HepG2 (cell line): ENCODE data around the gene TLR9. TPM values are rescaled to one million over a fixed set of nuclear protein-coding genes. Genes with fewer than 3 reads are reported as not detected.

Experiments
- AKAP8 ChIP-seq: sonication (generic); formaldehyde crosslinking; IDR thresholded peaks from 2 replicates; pipeline ENCODE4 v1.5.1; 2020; ENCODE audit warnings: mild to moderate bottlenecking, missing genetic modification reagents
- BCL3 ChIP-seq: sonication (generic); formaldehyde crosslinking; IDR thresholded peaks from 2 replicates; pipeline ENCODE4 v1.5.1; 2020; ENCODE audit warnings: mild to moderate bottlenecking, missing genetic modification reagents, moderate library complexity
- FOXP4 ChIP-seq: sonication (generic); formaldehyde crosslinking; IDR thresholded peaks from 2 replicates; pipeline ENCODE4 v1.4.0; 2020; ENCODE audit warnings: missing genetic modification reagents
- RBM22 ChIP-seq: fragments of 200-400 bp; formaldehyde crosslinking; optimal IDR thresholded peaks from 2 replicates; pipeline ENCODE3; 2017; ENCODE audit warnings: mild to moderate bottlenecking, low read length, moderate library complexity
- SKI ChIP-seq: fragments of 450-650 bp; IDR thresholded peaks from one replicate; pipeline ENCODE4 v1.6.1; 2018; ENCODE audit warnings: mild to moderate bottlenecking; ENCODE audit not compliant: partially characterized antibody
- SNAPC2 ChIP-seq: sonication (generic); formaldehyde crosslinking; IDR thresholded peaks from 2 replicates; pipeline ENCODE4 v1.8.1; 2022; ENCODE audit warnings: mild to moderate bottlenecking, missing genetic modification reagents
- SRSF1 ChIP-seq: fragments of 200-400 bp; formaldehyde crosslinking; optimal IDR thresholded peaks from 2 replicates; pipeline ENCODE3; 2017; ENCODE audit warnings: mild to moderate bottlenecking, low read depth, low read length, moderate library complexity
- TMF1 ChIP-seq: sonication (generic); formaldehyde crosslinking; IDR thresholded peaks from 2 replicates; pipeline ENCODE4 v1.8.1; 2022; ENCODE audit warnings: low read depth, missing genetic modification reagents
- YEATS4 ChIP-seq: sonication (generic); formaldehyde crosslinking; IDR thresholded peaks from 2 replicates; pipeline ENCODE4 v1.4.0; 2020; ENCODE audit warnings: missing genetic modification reagents, borderline replicate concordance
- ZBTB3 ChIP-seq: sonication (generic); formaldehyde crosslinking; IDR thresholded peaks from 2 replicates; pipeline ENCODE4 v1.4.0; 2020; ENCODE audit warnings: low read depth, mild to moderate bottlenecking, moderate library complexity, missing genetic modification reagents, borderline replicate concordance
- ZBTB8A ChIP-seq: sonication (generic); formaldehyde crosslinking; IDR thresholded peaks from 2 replicates; pipeline ENCODE4 v1.4.0; 2020; ENCODE audit warnings: mild to moderate bottlenecking, low read depth, missing genetic modification reagents, borderline replicate concordance
- ZNF547 ChIP-seq: sonication (generic); formaldehyde crosslinking; IDR thresholded peaks from 2 replicates; pipeline ENCODE4 v1.5.1; 2020; ENCODE audit warnings: mild to moderate bottlenecking, missing genetic modification reagents
- ZNF589 ChIP-seq: sonication (generic); formaldehyde crosslinking; conservative IDR thresholded peaks from 2 replicates; pipeline ENCODE4 v1.8.0; 2022; ENCODE audit warnings: mild to moderate bottlenecking, moderate library complexity, missing genetic modification reagents
- ZNF678 ChIP-seq: sonication (generic); formaldehyde crosslinking; IDR thresholded peaks from 2 replicates; pipeline ENCODE4 v1.4.0; 2020; ENCODE audit warnings: mild to moderate bottlenecking, missing genetic modification reagents
- ZNF788 ChIP-seq: sonication (generic); formaldehyde crosslinking; IDR thresholded peaks from 2 replicates; pipeline ENCODE4 v1.5.0; 2020; ENCODE audit warnings: mild to moderate bottlenecking, missing genetic modification reagents, borderline replicate concordance
- polyA plus RNA-seq, 8 experiments: library from polyadenylated mRNA; depleted of rRNA in 3 of 8; stranded (reverse) in 7 of 8; unstranded in 1 of 8; fragments of >200 nt; fragmentation: Illumina TruSeq in 4 of 8; extraction: Trizol in 4 of 8; gene quantifications; 2 replicates each; pipeline versions ENCODE4 v1.2.1 to v1.2.3, GENCODE V29; 2011 to 2016; ENCODE audit warnings: low read depth in 4 of 8, missing spikeins in 1 of 8, mixed read lengths in 1 of 8; ENCODE audit not compliant: insufficient read depth in 1 of 8
- total RNA-seq, 5 experiments: library from RNA; depleted of rRNA; stranded (reverse); fragments of >200 nt; fragmentation: Illumina TruSeq; extraction: Trizol; gene quantifications; 2 replicates each; pipeline ENCODE4 v1.2.3, GENCODE V29; 2016; ENCODE audit warnings: low read depth in 1 of 5
- TF ChIP-seq, protein P1 (sequence below): IDR thresholded peaks from 2 replicates; pipeline ENCODE4 v1.4.0; 2020; ENCODE audit warnings: mild to moderate bottlenecking, missing genetic modification reagents
- TF ChIP-seq, protein P2 (sequence below): sonication (generic); formaldehyde crosslinking; IDR thresholded peaks from 2 replicates; pipeline ENCODE4 v1.8.1; 2023; ENCODE audit warnings: mild to moderate bottlenecking, inconsistent platforms, moderate library complexity, missing genetic modification reagents, borderline replicate concordance
- TF ChIP-seq, protein P3 (sequence below): sonication (generic); formaldehyde crosslinking; IDR thresholded peaks from 2 replicates; pipeline ENCODE4 v1.8.1; 2023; ENCODE audit warnings: mild to moderate bottlenecking, missing genetic modification reagents, borderline replicate concordance
- TF ChIP-seq, protein P4 (sequence below): sonication (generic); formaldehyde crosslinking; IDR thresholded peaks from 2 replicates; pipeline ENCODE4 v1.8.0; 2022; ENCODE audit warnings: mild to moderate bottlenecking, missing genetic modification reagents, moderate library complexity

The TLR9 gene
- total and polyA plus RNA-seq, 2 of the 13 experiments (the other 11 are each of a cell fraction or from before 2014, with no cell fraction given): not detected

GRCh38 chr3:52197842-52198625, 27.4 kb downstream of the TLR9 start, which contains the start of gene ALAS1 (continued):
- TF ChIP-seq FOXP4 (CRISPR knock-in tag): peak; percentile 48; the same call in 1 of the 2 replicates
- TF ChIP-seq, protein P1, sequence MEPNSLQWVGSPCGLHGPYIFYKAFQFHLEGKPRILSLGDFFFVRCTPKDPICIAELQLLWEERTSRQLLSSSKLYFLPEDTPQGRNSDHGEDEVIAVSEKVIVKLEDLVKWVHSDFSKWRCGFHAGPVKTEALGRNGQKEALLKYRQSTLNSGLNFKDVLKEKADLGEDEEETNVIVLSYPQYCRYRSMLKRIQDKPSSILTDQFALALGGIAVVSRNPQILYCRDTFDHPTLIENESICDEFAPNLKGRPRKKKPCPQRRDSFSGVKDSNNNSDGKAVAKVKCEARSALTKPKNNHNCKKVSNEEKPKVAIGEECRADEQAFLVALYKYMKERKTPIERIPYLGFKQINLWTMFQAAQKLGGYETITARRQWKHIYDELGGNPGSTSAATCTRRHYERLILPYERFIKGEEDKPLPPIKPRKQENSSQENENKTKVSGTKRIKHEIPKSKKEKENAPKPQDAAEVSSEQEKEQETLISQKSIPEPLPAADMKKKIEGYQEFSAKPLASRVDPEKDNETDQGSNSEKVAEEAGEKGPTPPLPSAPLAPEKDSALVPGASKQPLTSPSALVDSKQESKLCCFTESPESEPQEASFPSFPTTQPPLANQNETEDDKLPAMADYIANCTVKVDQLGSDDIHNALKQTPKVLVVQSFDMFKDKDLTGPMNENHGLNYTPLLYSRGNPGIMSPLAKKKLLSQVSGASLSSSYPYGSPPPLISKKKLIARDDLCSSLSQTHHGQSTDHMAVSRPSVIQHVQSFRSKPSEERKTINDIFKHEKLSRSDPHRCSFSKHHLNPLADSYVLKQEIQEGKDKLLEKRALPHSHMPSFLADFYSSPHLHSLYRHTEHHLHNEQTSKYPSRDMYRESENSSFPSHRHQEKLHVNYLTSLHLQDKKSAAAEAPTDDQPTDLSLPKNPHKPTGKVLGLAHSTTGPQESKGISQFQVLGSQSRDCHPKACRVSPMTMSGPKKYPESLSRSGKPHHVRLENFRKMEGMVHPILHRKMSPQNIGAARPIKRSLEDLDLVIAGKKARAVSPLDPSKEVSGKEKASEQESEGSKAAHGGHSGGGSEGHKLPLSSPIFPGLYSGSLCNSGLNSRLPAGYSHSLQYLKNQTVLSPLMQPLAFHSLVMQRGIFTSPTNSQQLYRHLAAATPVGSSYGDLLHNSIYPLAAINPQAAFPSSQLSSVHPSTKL (CRISPR knock-in tag): no peak
- no peak for TF ChIP-seq ZBTB8A (CRISPR knock-in tag)
- TF ChIP-seq ZNF589 (CRISPR knock-in tag): 0 out of 2 replicates have a peak, but pooled peaks have one; percentile 36
- TF ChIP-seq YEATS4 (CRISPR knock-in tag): peak; percentile 64; the same call in 1 of the 2 replicates
- TF ChIP-seq, protein P2, sequence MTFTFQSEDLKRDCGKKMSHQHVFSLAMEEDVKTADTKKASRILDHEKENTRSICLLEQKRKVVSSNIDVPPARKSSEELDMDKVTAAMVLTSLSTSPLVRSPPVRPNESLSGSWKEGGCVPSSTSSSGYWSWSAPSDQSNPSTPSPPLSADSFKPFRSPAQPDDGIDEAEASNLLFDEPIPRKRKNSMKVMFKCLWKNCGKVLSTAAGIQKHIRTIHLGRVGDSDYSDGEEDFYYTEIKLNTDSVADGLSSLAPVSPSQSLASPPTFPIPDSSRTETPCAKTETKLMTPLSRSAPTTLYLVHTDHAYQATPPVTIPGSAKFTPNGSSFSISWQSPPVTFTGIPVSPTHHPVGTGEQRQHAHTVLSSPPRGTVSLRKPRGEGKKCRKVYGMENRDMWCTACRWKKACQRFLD: no peak
- TF ChIP-seq BCL3: peak; percentile 98
- TF ChIP-seq TMF1 (CRISPR knock-in tag): 0 out of 2 replicates have a peak, but pooled peaks have one; percentile 65
- peak; percentile 85; the same call in 1 of the 2 replicates for TF ChIP-seq ZNF678 (CRISPR knock-in tag)
- TF ChIP-seq ZBTB3: no peak
- peak; percentile 46 for TF ChIP-seq SRSF1
- no peak for TF ChIP-seq RBM22
- TF ChIP-seq ZNF547: no peak
- peak; percentile 8 for TF ChIP-seq SKI
- 0 out of 2 replicates have a peak, but pooled peaks have one; percentile 65 for TF ChIP-seq SNAPC2 (CRISPR knock-in tag)
- TF ChIP-seq AKAP8 (CRISPR knock-in tag): peak; percentile 71
- TF ChIP-seq, protein P3, sequence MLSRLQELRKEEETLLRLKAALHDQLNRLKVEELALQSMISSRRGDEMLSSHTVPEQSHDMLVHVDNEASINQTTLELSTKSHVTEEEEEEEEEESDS (CRISPR knock-in tag): 0 out of 2 replicates have a peak, but pooled peaks have one; percentile 80
- TF ChIP-seq ZNF788 (CRISPR knock-in tag): peak; percentile 56; the same call in 1 of the 2 replicates
- TF ChIP-seq, protein P4, sequence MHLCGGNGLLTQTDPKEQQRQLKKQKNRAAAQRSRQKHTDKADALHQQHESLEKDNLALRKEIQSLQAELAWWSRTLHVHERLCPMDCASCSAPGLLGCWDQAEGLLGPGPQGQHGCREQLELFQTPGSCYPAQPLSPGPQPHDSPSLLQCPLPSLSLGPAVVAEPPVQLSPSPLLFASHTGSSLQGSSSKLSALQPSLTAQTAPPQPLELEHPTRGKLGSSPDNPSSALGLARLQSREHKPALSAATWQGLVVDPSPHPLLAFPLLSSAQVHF (CRISPR knock-in tag): no peak
